ENCODE data around the gene HHEX. TPM values are rescaled to one million over a fixed set of nuclear protein-coding genes. Genes with fewer than 3 reads are reported as not detected.

The HHEX gene
- total and polyA plus RNA-seq, 2 of the 4 experiments (the other 2 are of a cell fraction), result 2.3 to 7.7 TPM

DNA sequence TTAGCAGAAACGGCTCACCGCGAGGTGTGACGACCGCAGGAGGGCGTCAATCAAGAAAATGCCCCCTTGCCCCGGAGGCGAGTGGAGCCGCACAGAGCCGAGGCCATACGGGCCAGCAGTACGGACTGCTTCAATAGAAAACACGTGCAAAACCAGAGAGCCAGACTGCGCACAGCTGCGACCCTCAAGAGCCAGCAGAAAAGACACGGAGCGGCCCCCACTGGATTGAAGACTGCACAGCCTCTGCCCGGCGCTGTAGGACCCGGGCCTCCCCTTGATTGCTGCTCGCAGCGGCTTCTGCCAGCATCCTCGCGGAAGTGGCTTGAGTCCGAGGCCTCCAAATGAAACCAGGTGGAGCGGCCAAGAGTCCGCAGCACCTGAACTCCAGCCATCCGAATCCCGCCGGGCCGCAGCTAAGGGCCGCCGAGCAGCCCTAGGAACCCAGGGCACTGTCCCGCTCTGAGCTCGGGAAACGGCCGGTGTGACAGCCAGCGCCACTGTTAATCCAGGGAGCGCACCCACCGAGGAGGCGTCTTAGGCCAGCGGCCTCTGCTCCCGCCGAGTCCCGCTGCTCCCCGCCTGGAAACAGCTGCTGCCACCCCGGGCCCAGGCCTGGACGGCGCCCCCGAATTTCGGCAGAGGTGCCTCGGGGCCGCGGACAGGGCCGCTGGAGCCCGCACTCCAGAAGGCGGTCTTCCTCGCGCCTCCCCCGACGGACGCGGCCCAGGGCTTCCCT is 660 bp upstream of the HHEX start:
- ChIA-PET POLR2A (ENCODE audit: unreplicated experiment) (interaction anchor here (0.6 to 0.8 kb wide), 2 partner anchors 133 to 189 kb away, joined by 4 read pairs; no protein-coding TSS in a partner anchor), CTCF (no interaction called here)
- Histone ChIP-seq H3K14ac (replicated peaks; ENCODE audit: low read depth, low read length) (peak overlapping the region; percentile 24), H3K23ac (ENCODE audit: low read depth, low read length) (peak overlapping the region; percentile 74), H2AK5ac (ENCODE audit: low read depth, low read length) (no peak overlapping the region), H3K4me3 (ENCODE audit: insufficient read depth, low read depth, low read length) (peak overlapping the region; percentile 85), H4K91ac (ENCODE audit: insufficient read depth, low read depth, low read length) (peak overlapping the region; percentile 19; the same call in 1 of the 2 replicates), H2AFZ (replicated peaks; ENCODE audit: low read length, poor library complexity) (peak overlapping the region; percentile 96), H4K8ac (ENCODE audit: low read depth in 2 of 2, low read length in 2 of 2) (peak overlapping the region in 1 of 2 experiments; percentile 65; a peak in 2 of 4 replicates), H2AK9ac (replicated peaks; ENCODE audit: low read depth, low read length, poor library complexity) (peak overlapping the region; percentile 81), H3K9me3 (ENCODE audit: control insufficient read depth, insufficient read depth, low read length) (peaks cover 13% of the 10 kb centered on the region; the same call in 1 of the 2 replicates), H2BK20ac (ENCODE audit: low read depth, low read length) (no peak overlapping the region), H3K27ac (ENCODE audit: insufficient read depth, low read length) (peak overlapping the region; percentile 48), H3K4ac (ENCODE audit: low read depth, low read length) (peak overlapping the region; percentile 70), H2BK15ac (ENCODE audit: low read depth, low read length) (no peak overlapping the region), H3K36me3 (ENCODE audit: control insufficient read depth, insufficient read depth, low read length) (peaks cover 7% of the 10 kb centered on the region), H3K18ac (ENCODE audit: low read depth, low read length) (peak overlapping the region; percentile 5; the same call in 1 of the 2 replicates), H2BK120ac (ENCODE audit: low read depth, low read length) (peak overlapping the region; percentile 28), H3K9me1 (ENCODE audit: insufficient read depth, low read length) (0 out of 2 replicates have a peak, but pooled peaks cover 5% of the 10 kb centered on the region), H3K56ac (ENCODE audit: extremely low read depth, insufficient read depth, low read length) (peak overlapping the region; percentile 14; the same call in 1 of the 2 replicates), H3K4me1 (ENCODE audit: control insufficient read depth, insufficient read depth, low read length) (peaks cover 10% of the 10 kb centered on the region), H4K5ac (ENCODE audit: low read depth, low read length) (0 out of 2 replicates have a peak overlapping the region, but pooled peaks have one; percentile 7), H4K20me1 (ENCODE audit: insufficient read depth, low read length) (0 out of 2 replicates have a peak, but pooled peaks cover 3% of the 10 kb centered on the region), H3K27me3 (ENCODE audit: control insufficient read depth, insufficient read depth, low read length) (no peaks in the 10 kb centered on the region), H3K4me2 (ENCODE audit: low read depth, low read length) (peak overlapping the region; percentile 59), H3K9ac (ENCODE audit: low read depth, low read length) (peak overlapping the region; percentile 55), H3K79me1 (ENCODE audit: low read depth in 1 of 2, low read length in 2 of 2) (peaks cover 20 to 38% of the 10 kb centered on the region in 2 experiments; a peak in 3 of 4 replicates), H2BK5ac (ENCODE audit: low read depth, low read length, poor library complexity, severe bottlenecking) (peak overlapping the region; percentile 58)
- 4% methylated on average over 39 of the region's 63 CpGs; no CpG with 5 or more reads in 1 of the 2 experiments for WGBS, 2 experiments (ENCODE audit: extremely low coverage in 2 of 2, insufficient read length in 1 of 2)
- intact Hi-C loops (cut with micrococcal nuclease), result loop anchor here (2.0 kb wide), 1 partner anchor 192 kb away; no protein-coding TSS in a partner anchor
- TF ChIP-seq NFE2L2 (IDR thresholded peaks at IDR 0.05; ENCODE audit: low read depth, low read length), result no peak
- TF ChIP-seq RAD21 (IDR thresholded peaks at IDR 0.05; ENCODE audit: low read length), result 0 out of 2 replicates have a peak, but pooled peaks have one; percentile 19
- TF ChIP-seq CHD1 (IDR thresholded peaks at IDR 0.05; ENCODE audit: low read depth, low read length), result no peak
- dilution Hi-C loops (cut with HindIII; ENCODE audit: low sequenced_read_pairs, unreplicated experiment), result no loop called here
- in situ Hi-C loops (cut with MboI; ENCODE audit: low sequenced_read_pairs), result no loop called here
- ATAC-seq (ENCODE audit: low read depth), result peak; percentile 48
- no TSS peak for BruUV-seq (replicated peaks)
- DNase-seq, result peak; percentile 31
